NCI-H2171 treated with DMSO at 0.1 percent for 48 hours (cell line): ENCODE data around the gene GPD1L.

Experiments used
- DNase-seq: peaks from one replicate; lab custom pipeline; 2025; lab: John Stamatoyannopoulos, UW

GPD1L gene

DNA sequence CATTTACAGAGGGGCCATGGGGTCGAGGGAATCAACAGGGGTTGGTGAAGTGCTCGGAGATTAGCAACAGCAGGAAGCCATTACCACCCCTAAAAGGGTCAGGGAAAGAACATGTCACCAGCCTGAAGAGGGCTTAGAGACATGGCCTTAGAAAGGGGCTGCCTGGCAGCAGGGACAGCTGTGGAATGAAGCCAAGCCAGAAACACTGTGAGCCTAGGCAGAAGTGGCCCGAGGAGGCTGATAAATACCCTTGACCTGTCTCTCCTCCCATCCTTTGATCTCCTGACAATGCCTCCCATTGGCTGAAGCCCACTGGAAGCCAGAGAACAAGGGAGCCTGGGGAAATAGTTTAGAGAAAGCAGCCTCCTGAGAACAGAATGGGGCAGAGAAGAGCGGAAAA, 31.4 kb downstream of the GPD1L start:
- DNase-seq: no peak

DNA sequence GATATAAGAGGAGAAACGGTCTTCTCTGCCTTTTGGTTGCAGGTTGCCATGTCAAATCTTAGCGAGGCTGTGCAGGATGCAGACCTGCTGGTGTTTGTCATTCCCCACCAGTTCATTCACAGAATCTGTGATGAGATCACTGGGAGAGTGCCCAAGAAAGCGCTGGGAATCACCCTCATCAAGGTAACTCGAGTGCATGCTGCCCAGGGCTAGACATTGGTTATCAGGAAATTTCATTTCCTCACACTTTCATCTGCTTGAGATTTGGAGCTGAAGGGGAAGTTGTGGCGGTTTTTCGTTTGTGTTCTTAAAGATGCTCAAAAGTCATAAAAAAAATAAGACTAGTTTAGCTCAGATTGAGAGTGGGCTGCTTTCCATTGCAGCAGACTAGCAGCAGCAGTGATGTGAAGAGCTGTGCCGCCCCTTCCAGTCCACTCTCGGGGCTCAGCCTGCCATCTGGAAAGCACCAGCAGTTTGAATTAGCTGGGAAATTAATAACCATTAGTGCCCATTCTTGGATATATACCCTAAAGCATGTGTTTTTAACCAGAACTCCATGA, 32.2 kb downstream of the GPD1L start:
- DNase-seq: no peak

DNA sequence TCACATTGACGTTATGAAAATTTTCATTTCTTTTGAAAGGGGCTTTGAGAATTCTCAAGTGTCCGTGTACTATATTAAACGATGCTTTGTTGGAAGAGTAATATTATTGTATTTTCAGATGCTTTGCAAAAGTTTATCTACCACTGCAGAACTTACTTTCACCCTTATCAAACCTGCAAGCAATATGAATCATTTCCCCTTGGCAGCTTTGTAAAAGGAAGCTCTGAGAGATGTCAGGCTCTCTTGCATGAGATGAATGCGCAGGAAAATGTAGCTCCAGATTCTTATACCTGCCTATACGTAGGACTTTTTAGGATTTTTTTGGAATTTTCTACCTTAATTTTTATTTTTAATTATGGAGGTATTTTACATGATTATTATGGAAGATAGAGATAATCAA, 34.5 kb downstream of the GPD1L start:
- no peak for DNase-seq

DNA sequence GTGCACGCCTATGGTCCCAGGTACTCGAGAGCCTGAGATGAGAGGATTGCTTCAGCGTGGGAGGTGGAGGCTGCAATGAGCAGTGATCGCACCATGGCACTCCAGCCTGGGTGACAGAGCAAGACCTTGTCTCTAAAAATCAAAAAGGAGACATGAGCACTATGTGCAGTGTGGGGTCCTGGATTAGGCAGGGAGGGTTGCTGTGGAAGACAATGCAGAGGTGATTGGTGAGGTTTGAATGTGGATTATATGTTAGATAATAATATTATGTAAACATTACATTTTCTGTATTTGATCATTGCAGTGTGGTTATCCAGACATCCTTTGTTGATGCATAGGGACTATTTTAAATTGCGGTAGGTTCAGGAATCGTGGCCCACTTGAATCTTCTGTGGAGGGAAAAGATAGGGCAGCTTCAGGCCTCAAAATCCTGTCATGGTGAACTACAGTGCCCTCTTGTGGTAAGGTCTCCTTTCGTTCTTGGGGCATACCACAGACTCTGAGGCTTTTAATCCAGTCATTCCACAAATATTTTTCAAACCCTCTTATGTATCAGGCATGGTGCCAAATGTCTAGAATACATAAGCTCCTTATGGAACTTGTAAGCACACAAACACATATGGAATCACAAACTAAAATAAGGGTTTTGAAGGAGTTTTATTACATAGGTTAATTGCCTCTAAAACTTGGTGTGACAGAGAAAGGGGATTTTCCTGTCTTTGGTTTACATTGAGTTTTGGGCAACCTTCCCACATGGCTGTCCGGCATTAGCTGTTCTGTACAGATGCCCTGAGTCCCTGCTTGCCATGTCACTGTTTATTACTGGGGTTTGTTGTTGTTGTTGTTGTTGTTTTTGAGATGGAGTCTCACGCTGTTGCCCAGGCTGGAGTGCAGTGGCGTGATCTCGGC, 37.7 kb downstream of the GPD1L start:
- DNase-seq: peak; percentile 63

DNA sequence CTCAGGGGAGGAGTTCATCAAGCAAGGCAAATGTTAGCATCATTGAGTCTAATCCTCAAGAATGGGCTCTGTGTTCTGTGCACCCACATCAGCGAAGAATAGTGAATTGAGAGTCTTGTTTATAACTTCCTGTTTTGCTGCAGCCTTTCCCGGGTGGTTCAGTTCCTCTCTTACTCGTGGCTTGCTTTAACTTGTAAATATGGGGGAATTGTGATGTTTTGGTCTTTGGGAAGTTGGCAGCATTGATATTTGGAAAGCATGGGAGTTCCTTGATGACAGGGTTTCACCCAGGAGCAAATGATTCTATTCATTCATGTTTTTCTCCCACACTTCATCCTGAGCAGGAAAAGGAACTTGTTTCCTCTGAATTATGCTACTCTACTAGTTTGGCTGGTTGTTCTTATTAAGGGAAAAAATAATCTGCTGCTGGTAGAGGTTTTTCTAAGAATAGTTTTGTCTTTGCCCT, 40.4 kb downstream of the GPD1L start:
- no peak for DNase-seq

DNA sequence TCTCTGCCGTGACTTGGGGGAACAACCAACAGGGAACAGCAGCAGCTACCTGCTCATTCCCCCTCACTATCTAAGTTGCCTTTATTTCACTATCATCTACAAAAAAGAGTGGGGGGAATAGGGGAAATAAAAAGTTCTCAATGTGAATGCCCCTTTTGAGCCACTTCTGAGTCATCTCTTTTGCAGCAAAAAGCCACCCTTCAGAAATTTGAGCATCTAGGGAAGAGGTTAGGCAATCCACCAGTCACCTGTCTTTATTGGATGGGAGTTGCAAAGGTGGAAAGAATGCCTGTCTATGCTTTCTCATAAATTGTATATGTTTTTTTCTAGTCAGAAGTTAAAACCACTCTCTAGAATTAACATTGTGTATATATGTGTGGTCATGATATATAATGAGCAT, 41.1 kb downstream of the GPD1L start:
- no peak for DNase-seq

DNA sequence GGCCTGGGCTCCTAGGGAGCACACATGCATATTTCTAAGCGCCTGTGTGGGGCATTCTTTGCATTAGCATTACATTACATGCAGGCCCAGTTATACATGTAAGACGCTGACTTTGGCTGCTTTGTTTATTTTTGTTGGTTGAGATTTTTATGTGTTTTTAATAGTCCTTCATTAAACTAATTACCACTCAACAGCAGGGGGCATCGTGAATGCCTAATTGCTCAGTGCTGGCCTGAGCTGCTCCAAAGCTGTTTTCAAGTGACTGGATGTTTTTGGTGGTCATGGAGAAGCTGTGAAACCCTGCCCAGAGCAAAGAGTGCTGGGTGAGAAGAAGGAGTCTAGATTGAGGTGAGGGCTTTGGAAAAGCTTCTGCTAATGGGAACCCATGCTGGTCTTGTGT, 41.5 kb downstream of the GPD1L start:
- no peak for DNase-seq

DNA sequence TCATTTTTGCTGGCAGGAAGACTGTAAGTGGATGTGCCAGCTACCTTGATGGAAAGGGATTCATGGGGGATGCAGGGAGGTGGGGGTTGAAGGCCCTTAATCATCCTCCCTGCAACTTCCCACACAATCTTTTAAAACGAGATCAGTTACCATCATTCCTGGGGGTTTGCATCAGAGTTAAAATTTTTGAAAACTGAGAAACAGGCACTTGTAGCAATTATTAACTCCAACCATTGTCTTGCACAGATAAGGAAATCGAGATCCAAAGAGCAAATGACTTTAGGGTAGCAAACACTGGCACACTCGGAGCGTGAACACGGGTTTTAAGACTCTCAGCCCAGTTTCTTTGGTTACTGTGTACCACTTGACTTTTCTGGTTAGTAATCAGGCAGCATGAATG, 41.9 kb downstream of the GPD1L start:
- no peak for DNase-seq

DNA sequence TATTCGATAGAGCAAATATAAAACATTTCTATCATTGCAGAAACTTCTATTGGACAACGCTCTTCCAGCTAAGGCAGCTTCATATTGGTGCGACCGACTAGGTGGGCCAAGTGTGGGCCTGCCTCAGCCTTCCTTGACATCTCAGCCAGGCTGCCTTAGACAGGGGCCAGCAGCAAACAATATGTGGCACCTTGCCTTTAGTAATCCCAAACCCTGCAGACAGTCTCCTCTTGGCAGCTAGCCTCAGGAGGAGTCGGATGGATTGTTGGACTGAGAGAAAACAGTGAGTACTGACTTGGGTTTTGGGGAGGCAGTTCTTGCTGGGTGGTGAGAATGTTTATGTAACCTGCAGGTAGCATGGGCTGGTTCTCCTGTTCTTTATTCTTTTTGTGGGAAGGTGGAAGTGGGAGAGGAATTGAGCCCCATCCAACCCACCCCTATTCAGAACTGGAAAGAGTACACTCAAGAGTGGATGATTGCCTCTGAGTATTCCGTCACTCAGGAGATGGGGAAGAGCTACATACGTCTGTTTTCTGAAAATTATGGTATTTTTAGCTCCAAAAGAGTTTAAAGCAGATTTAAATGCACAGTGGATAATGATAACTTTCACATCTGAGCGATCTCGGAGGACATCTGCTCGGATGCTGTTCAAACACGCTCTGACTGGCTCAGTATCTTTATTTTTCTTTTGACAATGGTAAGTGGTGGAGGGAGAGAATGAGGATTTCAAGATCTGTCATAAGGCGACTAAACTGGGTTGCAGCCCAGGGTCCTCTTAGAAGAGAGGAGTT, 47.2 kb downstream of the GPD1L start:
- peak; percentile 2 for DNase-seq

DNA sequence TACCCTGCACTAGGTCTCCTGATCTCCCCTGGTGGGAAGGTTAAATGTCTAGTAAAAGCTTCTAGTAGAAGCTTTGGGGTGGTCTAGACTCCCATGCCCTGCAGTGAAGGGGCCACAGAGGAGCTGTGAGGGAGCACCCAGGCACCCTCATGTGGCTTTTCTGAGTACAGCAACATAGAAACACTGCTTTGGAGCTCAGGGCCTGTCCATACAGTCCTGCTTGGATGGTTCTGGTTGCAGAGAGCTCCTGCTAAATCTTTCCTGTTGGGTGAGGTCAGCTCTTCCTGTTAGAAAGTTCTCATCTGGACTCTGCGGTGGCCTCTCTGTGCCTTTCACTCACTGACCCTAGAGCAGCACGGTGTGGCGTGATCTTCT, 47.8 kb downstream of the GPD1L start:
- DNase-seq: no peak

DNA sequence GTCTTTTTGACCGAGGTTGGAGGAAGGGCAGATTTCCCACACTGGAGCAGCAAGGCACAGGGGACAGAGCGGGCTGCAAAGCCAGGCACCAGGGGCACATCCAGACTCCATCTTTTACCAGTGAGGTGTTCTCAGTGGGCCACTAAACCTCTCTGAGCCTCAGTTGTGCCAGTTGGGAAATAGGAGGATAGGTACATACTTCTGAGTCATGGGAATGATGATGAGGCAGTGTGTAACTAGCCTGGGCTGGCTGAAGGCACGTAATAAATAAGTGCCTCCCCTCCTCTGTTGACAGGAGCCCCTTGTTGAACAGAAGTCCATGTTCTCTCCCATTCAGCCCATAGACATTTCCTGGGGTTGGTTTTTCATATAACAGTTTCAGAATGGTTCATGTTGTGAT, 48.7 kb downstream of the GPD1L start:
- DNase-seq: no peak

DNA sequence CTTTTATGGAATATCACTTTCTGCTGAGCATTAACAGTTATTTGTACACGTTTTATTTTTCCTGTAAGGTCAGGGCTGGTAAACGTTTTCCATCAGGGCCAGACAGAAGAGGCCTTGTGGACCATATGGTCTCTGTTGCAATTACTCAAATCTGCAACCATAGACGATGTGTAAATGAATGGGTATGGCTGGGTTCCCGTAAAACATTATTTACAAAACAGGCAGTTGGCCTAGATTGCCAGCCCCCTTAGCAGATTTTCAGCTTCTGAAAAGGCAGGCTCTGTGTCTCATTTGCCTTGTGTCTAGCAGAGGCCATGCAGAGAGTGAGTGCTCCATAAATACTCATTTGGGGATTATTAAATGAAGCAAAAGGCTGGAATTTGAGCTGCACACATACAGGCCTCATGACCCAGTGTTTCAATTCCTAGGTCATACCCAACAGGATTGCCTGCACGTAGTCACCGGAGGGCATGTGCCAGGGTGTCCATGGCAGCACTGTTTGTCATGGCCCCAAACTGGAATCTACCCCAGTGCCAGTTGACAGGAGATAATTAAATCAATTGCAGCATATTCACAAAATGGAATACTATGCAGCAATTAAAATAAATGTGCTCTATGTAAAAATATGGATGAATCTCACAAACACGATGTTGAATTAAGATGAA, 51.3 kb downstream of the GPD1L start:
- peak; percentile 59 for DNase-seq

DNA sequence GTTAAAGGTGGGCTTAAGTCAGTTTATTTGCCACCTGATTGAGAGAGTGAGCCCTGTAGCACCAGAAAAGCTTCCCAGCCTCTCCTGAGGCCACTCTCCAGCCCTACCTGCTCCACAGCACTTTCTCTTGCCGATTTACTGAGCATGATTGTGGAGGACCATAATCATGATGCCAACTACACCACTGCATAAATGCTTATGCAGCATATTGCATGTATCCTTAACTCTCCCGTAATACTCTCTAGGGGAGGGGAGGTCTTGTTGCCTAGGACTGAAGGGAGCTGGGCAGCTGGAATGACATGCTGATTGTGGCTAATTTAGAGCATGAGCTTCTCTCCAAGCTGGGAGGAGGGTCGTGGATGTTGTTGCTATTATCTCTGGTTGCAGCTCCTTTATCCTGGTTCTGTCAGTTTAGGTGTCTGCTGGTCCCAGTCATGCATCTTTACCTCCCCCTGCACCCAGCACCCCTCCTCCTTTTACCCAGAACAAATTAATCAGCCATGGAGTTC, 54.3 kb downstream of the GPD1L start:
- DNase-seq: no peak

DNA sequence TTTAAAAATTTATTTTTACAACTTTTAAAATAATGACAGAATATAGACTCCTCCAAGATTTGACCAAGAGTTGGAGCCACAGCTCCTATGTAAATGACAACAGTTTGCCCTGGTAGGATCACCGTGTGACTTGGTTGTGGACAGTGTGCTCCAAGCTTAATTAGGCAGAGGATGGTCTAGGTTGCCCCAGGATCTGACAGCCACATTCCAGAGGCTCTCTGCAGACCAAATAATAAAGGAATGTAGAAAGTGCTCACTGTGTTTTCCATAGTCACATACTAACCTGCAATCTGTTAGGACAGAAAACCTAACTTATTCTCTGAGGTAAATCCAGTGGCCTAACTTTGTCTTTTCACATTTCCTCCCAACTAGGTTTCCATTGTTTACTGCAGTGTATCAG, 59.0 kb downstream of the GPD1L start:
- no peak for DNase-seq

DNA sequence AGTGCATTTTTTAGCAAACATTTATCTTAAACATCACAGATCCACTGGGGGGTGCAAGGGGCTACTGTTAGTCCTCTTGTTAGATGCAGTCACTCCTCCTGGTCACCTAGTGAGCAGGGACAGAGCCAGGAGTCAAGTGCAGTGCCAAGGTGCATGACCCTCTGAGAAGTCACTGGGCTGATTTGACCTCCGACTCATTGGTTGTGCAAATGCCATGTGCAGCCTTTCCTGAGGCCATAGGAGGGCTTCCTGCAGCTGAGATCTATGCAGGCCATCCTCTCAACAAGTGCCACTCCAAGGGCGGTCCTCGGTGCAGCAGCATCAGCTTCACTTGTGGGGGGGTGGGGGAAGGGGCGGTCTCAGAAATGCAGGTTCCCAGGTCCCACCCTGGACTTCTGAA, 60.2 kb downstream of the GPD1L start:
- DNase-seq: no peak

DNA sequence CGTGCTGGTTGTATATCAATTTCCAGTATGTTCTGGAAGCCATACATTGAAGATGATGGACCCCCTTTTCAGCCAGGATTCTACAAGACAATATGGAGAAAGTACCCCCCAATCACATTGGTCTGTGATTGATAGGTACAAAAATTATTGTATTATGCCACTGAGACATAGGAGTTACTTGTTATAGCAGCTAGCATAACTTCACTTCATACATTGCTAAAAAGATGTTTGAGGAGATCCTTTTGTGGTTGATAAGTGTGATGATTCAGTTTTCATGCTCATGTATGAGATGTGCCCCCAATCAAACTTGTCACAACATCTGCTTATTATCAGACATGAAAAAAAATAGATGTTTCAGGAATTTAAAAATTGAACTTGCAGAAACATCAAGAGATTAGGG, 66.0 kb downstream of the GPD1L start:
- no peak for DNase-seq

DNA sequence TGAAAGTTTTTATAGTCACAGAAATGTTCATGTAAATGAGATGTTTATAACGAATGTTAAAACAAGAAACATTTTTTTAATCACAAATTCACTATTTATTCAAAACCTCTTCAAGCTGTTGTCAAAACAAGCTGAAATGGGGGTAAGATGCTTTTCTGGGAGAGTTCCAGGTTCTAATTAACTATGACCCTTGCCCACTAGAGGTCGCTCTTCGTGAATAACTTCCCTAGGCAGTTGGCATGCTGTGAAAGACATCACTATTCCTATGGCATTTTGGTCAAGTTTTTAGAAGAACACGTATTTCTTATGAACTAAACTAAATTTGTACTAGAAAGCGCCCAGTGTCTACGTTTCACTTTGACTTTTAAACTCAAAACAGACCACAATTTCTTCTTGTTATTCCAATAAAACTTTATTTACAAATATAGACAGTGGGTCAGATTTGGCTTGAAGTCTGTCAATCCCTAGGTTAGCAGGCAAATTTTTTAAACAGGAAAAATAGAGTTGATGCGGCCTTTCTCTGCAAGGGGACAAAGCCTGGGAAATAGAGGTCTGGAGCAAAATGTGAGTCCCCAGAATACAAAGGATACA, 69.3 kb downstream of the GPD1L start:
- DNase-seq: peak; percentile 11

DNA sequence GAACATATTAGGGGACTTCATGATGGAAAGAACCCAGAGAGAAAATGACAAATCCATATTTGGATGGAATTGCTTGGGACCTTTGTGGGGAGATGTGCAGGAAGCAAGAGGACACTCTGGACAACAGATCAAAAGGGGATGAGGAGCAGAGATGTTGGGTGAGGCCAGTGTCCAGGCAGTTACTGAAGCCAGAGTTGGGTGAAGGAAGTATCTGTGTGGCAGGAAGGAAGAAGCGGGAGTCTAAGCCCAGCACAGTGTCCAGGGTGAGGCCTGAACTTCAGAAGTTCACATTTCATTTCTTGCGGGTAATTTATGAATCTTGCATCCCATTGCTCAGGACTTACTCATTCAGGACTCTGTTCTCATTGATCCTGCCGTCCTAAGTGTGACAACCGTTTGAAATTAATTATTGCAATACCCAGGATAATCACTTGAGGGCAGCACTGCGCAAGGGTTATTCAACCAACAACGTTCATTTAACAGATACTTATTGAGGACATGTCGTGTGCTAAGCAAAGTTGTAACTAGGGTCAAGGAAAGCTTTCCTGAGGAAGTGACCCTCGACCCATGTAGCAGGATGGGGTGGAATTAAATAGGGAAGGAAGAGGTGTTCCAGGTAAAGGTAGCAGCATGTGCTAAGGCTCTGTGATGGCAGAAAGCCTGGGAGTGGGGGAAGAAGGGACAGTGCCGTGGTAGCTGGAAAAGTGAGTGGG, 70.7 kb downstream of the GPD1L start:
- DNase-seq: peak; percentile 6

DNA sequence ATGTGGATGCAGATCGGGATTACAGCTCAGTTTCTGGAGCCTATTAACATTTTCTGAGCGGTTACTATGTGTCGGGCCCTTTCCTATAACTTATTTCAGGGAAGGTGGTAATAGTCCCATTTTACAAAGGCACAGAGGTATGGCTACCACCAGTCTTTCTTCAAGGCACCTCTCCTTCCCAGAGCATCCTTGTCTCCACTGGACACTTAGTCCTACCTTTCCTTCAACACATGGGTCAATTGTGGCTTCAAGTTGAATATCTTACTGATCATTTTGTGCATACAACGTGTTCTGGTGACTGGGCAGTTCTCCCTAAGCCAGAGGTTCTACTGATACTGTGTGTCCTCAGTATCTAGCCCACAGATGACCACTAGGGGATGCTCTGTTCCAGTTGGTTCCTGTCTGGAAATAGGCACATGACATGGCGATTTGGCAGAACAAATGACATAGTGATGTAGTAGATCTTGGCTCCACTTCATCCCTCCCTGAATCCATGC, 71.3 kb downstream of the GPD1L start:
- DNase-seq: peak; percentile 18

DNA sequence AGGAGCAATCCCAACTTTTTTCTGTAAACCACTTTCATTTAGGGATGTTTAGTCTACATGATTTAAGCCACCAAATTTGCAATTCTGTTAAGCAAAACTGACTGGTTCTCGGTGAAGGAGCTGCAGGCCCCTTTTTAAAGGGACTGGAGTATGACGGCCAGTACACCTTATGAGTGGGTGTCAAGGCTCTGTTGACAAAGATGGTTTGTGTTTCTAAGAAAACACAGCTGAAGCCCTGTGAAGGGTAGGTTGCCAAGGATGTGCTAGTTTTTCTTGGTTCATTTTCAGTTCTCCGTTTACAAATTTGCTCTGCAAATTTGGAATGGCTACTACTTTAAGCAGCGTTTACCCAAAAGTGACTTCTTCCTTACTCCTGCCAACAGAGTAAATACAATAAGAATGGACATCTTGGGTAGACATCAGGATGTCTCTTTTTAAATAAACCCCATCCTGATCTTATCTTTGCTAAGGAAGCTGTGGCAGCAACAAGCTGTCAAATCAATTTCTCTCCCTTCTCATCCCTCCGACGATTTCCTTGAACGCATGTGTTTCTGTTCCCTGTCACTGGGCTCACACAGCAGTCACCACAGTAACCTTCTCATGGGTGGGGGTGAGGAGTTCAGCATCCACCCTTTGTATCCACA, 73.8 kb downstream of the GPD1L start:
- no peak for DNase-seq
